CD4-positive, alpha-beta T cell treated with Interferon alpha-2 for 1 hour (primary cell): ENCODE data around the gene BUD31.
A peak's percentile ranks its signal among the peaks of the same experiment; 100 is the strongest.
"Not testable (repeated sequence)": the region's sequence is repeated elsewhere in the genome, so short reads cannot be mapped to it uniquely, and the experiment has no call there.

Experiments used
- DNase-seq, 2 donors: peaks; one replicate each; pipeline ENCODE4 v3.0.0-alpha.2; 2020 to 2022

BUD31 gene

GRCh38 chr7:99380823-99381663 lies 27.7 kb upstream of the BUD31 start:
- peak; percentile 89 to 95 for DNase-seq

GRCh38 chr7:99381664-99382075 lies 27.1 kb upstream of the BUD31 start:
- DNase-seq = no peak

DNA sequence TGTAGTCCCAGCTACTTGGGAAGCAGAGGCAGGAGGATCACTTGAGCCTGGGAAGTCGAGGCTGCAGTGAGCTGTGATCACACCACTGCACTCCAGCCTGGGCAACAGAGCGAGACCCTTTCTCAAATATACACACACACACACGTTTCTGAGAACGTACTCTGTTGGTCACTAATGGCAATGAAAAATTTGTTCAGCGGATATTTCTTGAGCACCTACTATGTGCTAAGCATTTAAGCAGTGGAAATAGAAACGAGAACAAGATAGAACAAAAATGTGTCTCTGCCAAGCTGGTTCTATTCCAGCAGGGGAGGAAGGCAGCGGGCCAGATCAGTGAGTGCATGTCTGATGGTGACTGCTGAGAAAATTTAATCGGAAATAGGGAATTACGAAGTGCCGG lies 25.6 kb upstream of the BUD31 start:
- DNase-seq = no peak

- DNase-seq = no peak
Observed at GRCh38 chr7:99383791-99384370, 24.9 kb upstream of the BUD31 start.

DNA sequence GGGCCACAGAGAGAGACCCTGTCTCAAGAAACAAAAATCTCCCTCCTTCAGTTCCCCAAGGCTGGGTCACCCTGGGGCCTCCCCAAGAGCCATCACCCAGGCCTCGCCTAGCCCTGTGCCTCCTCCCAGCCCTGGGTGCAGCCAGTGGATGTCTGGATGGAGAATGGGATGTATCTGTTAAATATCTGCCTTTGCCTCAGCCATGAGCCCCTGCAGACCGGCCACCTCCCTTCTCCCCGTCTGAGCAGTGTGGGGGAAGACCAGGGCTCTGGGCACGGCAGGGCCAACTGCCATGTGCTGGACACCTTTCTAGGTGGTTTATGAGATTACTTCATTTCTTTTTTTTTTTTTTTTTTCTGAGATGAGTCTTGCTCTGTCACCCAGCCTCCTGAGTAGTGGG lies 24.2 kb upstream of the BUD31 start:
- no peak for DNase-seq

- DNase-seq = no peak
Observed at GRCh38 chr7:99385564-99385963, 23.2 kb upstream of the BUD31 start.

- DNase-seq = peak; percentile 48 to 67
Observed at GRCh38 chr7:99386584-99387238, 22.1 kb upstream of the BUD31 start.

DNA sequence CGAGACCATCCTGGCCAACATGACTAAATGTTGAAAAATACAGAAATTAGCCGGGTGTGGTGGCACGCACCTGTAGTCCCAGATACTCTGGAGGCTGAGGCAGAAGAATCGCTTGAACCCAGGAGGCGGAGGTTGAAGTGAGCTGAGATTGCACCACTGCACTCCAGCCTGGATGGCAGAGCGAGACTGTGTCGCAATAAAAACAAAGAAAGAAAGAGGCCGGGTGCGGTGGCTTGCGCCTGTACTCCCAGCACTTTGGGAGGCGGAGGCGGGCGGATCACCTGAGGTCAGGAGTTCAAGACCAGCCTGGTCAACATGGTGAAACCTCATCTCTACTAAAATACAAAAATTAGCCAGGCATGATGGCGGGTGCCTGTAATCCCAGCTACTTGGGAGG lies 21.5 kb upstream of the BUD31 start:
- DNase-seq = not testable (repeated sequence)

DNA sequence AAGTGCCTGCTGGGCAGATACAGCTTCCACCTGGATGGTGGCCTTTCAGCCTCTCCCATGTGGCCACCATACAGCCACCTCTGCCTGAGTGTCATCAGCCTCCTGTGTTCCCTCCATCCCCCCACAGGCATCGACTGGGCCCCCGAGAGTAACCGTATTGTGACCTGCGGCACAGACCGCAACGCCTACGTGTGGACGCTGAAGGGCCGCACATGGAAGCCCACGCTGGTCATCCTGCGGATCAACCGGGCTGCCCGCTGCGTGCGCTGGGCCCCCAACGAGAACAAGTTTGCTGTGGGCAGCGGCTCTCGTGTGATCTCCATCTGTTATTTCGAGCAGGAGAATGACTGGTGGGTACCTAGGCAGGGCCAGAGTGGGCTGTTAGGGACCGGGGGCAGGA lies 20.9 kb upstream of the BUD31 start:
- no peak for DNase-seq

DNA sequence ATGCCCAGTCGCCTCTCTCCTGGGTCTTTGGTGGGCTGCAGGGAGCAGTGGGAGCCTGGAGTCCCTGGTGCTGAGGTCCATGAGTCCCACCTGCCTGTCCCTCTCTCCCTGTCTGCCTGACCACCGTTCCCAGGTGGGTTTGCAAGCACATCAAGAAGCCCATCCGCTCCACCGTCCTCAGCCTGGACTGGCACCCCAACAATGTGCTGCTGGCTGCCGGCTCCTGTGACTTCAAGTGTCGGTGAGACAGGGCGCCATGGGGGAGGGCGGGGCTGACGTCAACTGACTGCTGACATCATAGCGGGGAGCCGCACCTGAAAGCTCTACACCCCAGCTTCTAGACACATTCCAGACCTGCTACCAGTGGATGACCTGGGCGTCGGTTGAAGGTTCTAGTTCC lies 19.0 kb upstream of the BUD31 start:
- no peak for DNase-seq

DNA sequence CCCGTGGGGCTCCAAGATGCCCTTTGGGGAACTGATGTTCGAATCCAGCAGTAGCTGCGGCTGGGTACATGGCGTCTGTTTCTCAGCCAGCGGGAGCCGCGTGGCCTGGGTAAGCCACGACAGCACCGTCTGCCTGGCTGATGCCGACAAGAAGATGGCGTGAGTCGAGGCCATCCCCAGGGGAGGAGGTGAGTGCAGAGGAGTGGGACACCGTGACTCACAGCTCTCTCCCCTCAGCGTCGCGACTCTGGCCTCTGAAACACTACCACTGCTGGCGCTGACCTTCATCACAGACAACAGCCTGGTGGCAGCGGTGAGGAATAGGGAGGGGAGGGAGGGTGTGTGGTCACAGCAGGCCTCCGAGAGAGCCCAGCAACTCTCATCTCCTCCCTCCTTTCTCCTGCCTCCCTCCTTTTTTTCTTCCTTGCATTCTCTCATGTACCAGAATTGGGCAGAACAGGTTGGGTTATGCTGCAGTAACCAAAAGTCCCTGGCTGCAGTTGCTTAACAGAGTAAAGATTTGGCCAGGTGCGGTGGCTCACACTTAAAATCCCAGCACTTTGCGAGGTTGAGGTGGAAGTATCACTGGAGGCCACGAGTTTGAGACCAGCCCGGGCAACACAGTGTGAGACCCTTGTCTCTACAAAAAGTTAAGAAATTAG lies 17.7 kb upstream of the BUD31 start:
- DNase-seq = no peak

- no peak for DNase-seq
Observed at GRCh38 chr7:99392046-99392445, 16.7 kb upstream of the BUD31 start.

- peak; percentile 85 to 91 for DNase-seq
Observed at GRCh38 chr7:99392659-99393354, 16.0 kb upstream of the BUD31 start.

DNA sequence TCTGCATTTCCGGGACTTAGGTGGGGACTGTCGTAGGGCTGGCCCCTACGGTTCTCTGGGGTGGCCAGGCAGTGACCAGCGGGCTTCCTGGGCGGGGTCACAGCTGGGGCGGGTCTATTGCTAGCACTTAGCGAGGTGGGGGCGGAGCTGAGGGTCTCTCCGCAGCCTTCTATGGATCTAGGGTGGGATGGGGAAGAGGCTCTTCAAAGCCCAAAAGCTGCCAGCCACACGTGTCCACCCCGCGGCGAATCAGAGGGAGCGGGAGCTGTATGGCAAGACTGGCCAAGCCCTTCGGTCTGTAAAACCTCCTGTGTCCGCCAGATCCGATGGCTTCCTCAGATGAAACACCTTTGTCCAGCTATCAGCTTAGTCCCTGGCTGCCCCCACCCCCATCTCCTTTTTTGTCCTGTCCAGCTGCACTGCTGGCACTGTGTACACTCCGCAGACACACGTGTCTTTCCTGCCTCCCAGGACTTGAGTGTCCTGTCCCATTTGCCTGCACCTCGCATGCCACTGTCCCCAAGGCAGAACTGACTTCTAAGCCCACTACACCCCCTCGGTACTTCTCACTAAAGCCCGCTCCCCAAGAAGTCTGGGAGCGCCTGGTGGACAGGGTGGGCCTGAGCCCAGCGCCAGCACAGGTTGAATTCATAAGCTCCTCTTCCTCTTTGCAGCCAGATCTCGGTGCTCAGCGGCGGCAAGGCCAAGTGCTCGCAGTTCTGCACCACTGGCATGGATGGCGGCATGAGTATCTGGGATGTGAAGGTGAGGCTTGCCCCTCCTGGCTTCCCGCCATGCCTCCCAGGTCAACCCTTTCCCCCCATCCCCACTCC lies 15.2 kb upstream of the BUD31 start:
- DNase-seq = no peak

- DNase-seq = no peak
Observed at GRCh38 chr7:99394188-99394502, 14.6 kb upstream of the BUD31 start.

DNA sequence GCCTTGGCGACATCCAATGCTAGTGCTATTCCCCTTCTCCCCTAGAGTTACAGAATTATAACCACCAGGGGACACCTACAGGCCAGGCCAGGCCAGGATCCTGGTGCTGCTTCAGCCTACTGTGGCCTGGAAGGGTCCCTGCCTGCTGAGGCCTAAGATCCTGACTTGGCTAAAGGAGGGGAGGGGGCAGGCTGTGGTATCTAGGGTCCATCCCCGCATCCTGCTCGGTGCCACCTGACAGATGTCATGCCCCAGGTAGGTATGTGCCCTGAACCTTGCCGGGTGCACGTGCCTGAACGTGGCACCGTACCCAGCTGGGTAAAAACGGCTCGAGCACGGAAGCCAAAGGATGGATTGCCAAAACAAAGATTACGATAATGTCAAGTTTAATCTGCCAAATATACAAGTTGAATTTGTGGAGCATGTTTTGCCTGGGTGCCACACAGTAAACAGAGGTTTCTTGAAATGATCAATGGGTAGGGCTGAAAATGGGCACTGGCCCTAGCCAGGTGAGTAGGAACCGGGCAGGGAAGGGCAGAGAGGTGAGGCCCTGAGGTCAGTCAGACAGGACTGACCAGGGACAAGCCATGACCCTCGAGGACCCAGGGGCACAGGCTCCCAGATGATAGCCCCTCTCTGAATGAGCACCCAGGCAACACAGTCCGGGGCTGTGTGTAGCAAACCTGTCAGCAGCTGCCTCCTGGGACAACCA lies 13.0 kb upstream of the BUD31 start:
- no peak for DNase-seq

DNA sequence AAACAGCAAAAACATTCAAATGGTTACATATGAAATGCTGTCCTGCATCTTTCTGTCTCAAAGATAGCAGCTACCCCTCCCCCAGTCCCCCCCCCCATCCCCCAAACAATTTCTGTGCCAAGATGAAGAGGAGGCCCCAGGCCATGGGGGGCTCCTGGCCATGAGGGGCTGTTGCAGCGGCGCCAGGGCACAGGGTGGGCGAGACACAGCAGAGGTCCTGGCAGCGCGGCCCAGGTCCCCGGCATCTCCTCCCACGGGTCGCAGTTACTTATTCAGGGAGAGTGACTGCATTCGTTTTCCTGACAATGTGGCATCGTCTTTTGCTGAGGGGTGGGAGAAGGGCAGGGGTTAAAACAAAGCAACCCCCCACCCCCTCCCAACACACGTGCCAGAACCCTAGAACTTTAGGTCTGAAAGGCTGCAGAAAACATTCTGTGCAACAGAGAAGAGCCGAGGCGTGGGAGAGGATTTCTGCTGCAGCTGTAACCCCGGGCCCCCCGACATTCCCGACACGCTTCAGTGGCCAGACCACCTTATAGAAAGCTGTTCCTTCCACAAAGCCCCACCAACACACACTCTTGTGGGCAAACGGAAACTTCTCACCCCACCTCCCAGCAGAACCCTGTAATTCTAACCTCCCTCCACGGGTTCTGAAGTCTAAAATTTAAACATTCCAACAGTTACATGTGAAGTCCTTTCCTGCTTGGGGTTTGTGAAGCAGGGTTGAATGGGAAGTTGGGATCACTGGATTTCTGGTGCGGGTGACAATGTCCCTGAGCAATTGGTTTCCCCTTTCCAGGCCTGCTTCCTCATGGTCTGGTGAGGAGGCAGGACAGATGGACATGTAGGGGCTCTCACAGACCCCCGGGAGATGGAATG lies 12.1 kb upstream of the BUD31 start:
- no peak for DNase-seq

DNA sequence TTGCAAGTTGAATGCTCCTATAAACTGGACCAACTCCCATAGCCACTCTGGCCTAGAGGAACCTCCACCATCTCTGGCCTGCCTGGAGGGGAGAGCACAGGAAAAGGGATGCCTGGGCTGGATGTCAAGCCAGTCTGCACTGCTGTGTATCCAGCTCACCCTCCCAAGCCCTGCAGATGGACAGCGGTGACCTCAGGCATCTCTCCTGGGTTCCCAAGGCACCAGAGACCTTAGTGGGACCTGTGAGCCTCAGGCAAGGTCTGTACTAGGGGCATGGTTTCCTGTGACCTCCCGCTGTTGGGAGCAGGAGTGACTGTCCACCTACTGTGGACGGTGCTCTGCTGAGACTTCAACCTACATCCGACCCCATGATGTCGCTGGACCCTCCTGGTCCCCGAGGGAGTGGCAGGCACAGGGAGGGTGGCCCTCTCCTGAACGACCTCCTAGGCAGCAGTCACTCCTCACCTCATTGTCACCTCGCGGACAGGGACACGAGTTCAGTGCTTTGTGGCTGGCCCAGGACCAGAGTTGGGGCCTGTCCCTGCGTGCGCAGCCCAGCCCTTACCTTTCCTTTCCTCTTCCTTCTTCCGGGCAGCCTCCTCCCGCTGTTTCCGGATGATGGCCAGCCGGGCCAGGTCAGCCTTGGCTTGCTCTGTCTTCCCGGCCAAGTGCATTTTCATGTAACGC lies 11.3 kb upstream of the BUD31 start:
- DNase-seq = no peak

- DNase-seq = no peak
Observed at GRCh38 chr7:99398891-99399445, 9.8 kb upstream of the BUD31 start.

GRCh38 chr7:99399597-99399996 lies 9.2 kb upstream of the BUD31 start:
- DNase-seq = no peak
